ENCODE data around the gene GOLGA8F. TPM values are rescaled to one million over a fixed set of nuclear protein-coding genes. Genes with fewer than 3 reads are reported as not detected.

The GOLGA8F gene
- total RNA-seq, 1 experiment from 2014 or later: not detected

Small RNA genes within 50 kb of the gene (microRNA-seq; reads per million reads assigned to microRNA genes)
- not detected for gene MIR4509-2 (ENCODE audit: borderline microRNAs expressed)

Other genes with a start within 250 kb of the GOLGA8F start
- 57.9 and 69.2 TPM in 2 replicates for gene HERC2, start 56.5 kb upstream of the GOLGA8F start, total RNA-seq (2021)
- not detected in 2 replicates for gene GOLGA6L24, start 20.6 kb upstream of the GOLGA8F start, total RNA-seq (2021)
- gene GOLGA8G, start 154.3 kb downstream of the GOLGA8F start, total RNA-seq (2021): not detected in 2 replicates
- gene GOLGA6L25, start 174.9 kb downstream of the GOLGA8F start, total RNA-seq (2021): not detected in 2 replicates

All from H9 (cell line).